NCI-H1105 treated with DMSO at 0.1 percent for 48 hours (cell line): ENCODE results near the gene MGAT4C.
"Not testable (repeated sequence)": the region's sequence is repeated elsewhere in the genome, so short reads cannot be mapped to it uniquely, and the experiment has no call there.

Experiments
- DNase-seq: peaks from one replicate; lab custom pipeline; 2025; lab: John Stamatoyannopoulos, UW

Gene MGAT4C

DNA sequence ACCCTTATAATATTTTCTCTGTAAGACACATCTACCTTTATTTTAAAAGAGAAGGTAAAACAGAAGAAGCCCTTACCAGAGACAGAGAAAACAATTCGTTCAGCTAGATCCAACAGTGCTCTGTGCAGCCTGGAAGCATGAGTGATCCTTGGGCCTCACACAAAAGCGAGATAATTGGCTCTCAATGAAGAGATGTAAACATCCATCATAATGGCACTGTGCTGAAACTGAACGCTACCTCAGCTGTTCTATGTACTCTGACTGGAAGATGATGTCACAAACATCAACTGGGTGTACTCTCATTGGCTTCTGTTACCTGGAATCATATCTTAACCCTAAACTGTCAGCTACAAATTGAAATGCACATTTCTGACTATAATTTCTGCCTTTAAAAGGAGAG lies at the start of gene MGAT4C:
MGAT4C (minus strand) TSS at position 229 of the 400 bp plus-strand sequence.
- peak; percentile 99 for DNase-seq

- not testable (repeated sequence) for DNase-seq
These were observed 40.2 kb upstream of the MGAT4C start for GRCh38 chr12:86296396-86296795.

GRCh38 chr12:86293682-86294240 lies 37.6 kb upstream of the MGAT4C start:
- no peak for DNase-seq

DNA sequence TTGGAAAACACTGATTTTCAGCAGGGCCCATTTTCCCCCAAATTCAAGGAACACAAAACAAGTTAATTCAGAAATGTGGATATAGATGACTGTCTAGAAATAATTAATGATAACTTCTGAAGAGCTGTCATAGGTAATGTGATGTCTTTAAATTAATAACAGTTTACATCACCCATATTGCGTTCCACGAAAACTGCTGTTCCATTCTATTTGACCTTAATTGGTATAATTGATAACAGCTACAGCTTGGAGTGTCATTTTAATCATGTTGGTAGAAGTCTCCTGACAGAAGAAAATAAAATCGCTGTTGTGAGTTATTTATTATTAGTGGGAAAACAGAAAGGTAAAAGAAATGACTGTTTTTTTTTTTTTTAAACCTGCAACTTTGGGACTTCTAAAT lies 36.3 kb upstream of the MGAT4C start:
- no peak for DNase-seq

DNA sequence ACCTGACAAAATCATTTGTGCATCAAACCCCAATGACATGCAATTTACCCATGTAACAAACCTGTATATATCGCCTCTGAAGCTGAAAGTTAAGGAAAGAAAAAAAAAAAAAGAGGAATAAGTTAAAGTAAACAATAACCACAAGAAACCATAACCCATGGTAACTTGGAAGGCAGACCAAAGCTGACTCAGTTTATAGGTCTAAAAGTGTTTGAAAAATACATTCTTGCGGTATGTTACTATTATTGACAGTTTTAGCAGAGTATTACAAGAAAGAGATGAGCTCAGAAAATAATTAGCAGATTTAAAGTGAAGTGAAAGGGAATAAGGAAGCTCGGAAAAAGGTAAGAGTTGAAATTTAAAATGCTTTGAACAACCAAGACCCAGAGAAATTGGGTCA lies 34.4 kb upstream of the MGAT4C start:
- no peak for DNase-seq

DNA sequence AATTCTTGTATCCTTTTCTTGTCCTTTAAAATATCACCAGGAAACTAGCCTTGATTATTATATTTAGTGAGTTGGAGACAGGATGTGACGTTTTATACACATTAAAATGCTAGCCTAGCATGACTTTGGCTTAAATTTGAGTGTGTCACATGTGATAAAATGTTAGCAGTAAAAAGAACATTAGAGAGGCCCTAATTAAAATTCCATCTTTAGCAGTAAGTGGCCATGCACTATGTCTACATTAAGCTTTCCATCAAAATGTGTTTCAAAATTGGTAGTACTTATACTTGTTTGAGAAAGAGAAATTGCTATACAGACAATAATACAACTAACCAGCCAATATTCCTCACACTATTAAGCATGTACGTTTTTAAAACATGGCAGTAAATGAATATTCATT lies 29.9 kb upstream of the MGAT4C start:
- DNase-seq, result no peak

GRCh38 chr12:86283620-86284019 lies 27.4 kb upstream of the MGAT4C start:
- DNase-seq, result no peak

- no peak for DNase-seq
These were observed 19.2 kb upstream of the MGAT4C start for GRCh38 chr12:86275356-86275755.

DNA sequence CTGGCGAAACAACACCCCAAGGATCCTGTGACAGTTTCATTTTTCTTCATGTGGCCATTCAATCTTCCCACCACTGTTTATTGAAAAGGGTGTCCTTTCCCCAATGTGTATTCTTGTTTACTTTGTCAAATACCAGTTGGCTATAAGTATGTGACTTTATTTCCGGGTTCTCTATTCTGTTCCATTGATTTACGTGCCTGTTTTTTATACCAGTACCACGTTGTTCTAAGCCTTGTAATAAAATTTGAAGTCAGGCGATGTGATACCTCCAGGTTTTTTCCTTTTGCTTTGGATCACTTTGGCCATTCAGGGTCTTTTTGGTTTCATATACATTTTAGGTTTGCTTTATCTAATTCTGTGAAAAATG lies 9.1 kb upstream of the MGAT4C start:
- no peak for DNase-seq

DNA sequence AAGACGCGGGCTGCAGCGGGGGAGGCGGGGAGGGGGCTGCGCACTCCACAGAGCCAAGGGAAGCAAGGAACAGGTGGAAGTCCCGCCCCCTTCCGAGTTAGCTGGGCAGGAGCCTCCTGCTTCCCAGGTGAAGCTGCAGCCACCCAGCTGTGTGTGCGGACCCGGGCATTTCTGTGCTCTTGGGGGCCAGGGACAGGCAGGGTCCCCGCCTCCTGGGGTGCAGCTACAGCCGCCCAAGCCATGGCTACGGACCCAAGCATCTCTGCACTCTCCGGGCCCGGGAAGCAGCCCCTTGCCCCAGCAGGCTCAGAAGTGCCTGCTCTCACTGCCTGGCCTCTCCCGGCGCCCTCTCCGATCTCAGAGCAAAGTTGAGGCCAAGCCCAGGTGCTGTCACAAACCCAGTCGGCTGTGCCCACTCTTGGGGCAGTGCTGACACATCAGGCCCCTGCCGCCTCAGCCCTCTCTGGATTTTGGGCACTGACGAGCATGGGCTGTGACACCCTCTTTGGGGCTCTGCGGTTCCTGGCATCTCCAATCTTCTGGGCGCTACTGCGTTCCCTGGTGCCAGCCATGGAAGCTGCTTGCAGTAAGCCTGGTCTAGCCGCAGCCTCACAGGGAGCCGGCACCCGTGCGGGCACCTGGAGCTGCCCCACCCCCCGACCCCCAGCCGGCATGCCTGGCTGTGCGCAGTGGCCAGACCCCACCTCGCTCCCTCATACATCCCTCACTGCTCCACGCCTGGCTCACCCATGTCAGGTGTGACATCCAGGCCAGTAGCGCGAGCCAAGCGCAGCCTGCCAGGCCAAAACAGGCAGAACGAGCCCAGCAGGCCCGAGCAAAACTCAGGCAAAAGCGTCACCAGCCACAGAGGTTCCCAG lies 8.5 kb upstream of the MGAT4C start:
- DNase-seq, result peak; percentile 82

GRCh38 chr12:86261578-86261977 lies 5.4 kb upstream of the MGAT4C start:
- DNase-seq, result no peak

DNA sequence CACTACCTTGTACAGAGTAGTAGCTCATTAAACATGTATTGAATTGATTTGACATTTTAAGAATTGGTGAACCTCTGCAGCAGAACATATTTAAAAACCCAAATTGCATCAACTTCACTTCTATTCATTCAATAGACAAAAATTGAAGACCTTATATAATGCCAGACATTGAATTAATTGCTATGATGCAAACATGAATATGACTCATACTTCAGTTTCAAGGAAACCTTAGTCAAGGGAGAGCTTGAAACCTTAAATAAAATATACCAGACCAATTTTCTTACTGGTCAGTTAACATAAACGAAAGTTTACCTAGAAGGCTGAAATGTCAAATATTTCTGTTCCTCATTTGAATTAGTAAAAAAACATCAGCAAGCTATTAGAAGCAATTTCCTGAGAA lies 5.0 kb upstream of the MGAT4C start:
- DNase-seq, result no peak

DNA sequence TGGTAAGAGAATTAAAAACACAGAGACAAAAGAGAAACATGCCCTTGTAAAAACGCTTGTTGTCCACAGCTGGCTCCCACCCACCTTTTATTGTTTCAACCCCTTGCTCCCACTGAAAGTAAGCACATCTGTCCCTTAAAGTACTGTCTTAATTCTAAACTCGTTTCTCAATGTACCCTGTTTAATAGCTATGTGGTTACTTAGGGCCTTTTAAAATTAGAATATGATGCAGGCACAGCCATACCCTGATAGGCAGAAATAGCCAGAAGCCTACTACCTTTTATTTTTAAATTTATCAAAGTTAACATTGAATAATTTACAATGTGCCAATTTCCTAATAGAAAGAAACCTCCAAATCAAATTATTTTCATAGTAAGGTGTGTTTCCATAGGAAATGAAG lies 4.0 kb upstream of the MGAT4C start:
- DNase-seq, result no peak

- peak; percentile 37 for DNase-seq
These were observed 943 bp upstream of the MGAT4C start for GRCh38 chr12:86257134-86257533.

GRCh38 chr12:86254399-86255107 lies 1.6 kb downstream of the MGAT4C start:
- DNase-seq, result peak; percentile 21

DNA sequence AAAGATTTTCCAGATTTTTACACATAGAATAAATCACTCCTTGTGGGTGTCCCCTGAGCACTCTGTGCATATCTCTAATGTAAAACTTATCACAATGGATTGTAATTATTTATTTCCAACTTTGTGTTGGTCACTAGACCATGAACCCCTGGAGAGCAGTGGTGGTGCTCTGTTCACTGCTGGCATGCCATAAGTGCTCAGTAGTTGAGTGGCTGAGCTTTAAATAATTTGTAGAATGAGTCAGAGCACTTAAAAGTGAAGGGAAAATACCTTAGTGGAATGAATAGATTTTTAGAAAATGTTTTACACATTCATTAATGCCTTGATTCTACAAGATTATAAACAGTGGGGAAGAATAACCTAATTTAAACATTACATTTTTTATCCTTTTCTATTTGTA lies 6.3 kb downstream of the MGAT4C start:
- no peak for DNase-seq

DNA sequence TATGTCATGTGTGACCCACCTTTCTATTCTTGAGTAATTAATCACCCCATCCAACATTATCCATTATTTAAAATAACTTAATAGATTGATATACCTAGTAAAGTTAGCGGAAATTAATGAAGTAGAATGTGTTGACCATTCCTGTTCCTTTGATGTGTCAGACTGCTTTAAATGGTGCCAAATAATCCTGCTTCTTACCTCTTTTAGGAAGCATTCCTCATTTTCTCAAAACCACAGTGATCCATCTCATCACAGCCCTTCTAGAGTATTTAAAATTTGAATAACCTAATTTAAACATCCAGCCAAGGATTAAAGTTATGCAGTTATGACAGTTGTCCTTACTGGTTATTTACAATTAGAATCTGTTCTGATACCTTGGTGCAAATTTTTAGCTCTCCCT lies 6.9 kb downstream of the MGAT4C start:
- no peak for DNase-seq

- DNase-seq, result no peak
These were observed 8.3 kb downstream of the MGAT4C start for GRCh38 chr12:86247871-86248270.

- no peak for DNase-seq
These were observed 14.6 kb downstream of the MGAT4C start for GRCh38 chr12:86241600-86241999.

DNA sequence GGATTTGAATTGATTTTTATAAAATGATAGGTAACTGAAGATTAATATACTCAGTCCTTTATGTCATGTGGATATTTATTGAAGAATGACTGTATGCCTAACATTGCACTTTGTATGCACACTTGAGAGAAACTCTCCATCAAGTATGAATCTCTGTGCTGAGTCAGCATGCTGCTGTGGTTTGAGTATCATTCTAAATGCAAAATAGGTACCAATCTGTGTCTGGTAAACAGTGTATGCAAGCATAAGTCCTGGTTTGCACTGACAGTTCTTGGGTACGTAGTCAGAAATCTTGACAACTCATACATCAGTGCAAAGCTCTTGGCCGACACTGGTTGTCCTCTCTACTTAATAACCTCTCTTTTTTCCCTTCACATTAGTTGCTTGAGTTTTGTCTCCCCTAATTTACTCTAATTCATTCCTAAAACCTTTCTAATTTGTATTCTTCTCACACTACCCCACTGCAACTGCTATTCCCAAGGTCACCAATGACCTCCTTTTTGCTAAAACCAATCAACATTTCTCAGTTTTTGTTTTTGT lies 21.8 kb downstream of the MGAT4C start:
- no peak for DNase-seq

GRCh38 chr12:86233126-86233525 lies 23.1 kb downstream of the MGAT4C start:
- DNase-seq, result peak; percentile 87

DNA sequence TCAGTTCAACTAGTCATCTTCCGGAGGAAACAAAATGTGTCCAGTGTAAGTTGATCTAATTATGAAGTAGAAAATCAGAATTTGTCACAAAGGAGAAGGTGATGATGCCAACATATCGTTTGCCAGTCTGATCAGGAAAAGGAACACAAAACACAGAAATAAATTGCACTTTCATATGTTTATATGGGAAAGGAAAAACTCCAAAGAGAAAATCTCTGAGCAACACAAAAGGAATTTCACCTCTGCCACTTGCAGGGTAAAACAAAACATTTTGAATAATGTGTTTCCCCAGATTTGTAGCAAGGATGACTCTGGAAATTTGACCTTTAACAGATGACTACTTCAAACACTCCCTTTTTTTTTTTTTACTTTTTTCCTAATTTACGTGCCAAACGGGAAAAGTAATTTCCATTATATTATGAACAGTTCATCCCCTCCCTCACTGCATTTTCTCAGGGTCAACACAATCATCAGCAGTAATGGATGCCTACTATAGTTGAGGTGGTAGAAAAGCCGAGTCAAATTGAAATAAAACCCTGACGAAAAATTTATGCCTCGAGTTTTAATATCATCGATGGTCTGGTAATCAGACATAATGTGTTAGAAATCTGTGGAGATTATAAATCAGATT lies 25.6 kb downstream of the MGAT4C start:
- DNase-seq, result no peak
